Omental fat pad (tissue), 4 donors: ENCODE measurements around the gene CYSTM1. TPM values are rescaled to one million over a fixed set of nuclear protein-coding genes. Genes with fewer than 3 reads are reported as not detected.

Experiments
- ATAC-seq: fragments of 150-250 bp; one replicate; pipeline ENCODE4 v1.9.1; 2016; ENCODE audit warnings: mild to moderate bottlenecking, moderate library complexity; ENCODE audit not compliant: low FRiP score
- DNase-seq: peaks from one replicate; pipeline ENCODE4 v3.0.0-alpha.2; 2019; ENCODE audit warnings: low spot score
- CTCF ChIP-seq, 3 donors: fragments of 450-650 bp; IDR thresholded peaks; one replicate each; pipeline ENCODE4 v1.5.1; 2016 to 2017; ENCODE audit warnings: antibody characterized with exemption in 3 of 3, mild to moderate bottlenecking in 3 of 3, moderate library complexity in 2 of 3
- total RNA-seq, 4 donors: library from RNA; depleted of rRNA; stranded (reverse); fragments of >200 nt; gene quantifications; one replicate each; pipeline ENCODE4 v1.1.0, GENCODE V29; 2016

Gene CYSTM1
- total RNA-seq, 4 donors from 2014 or later: 105 to 164 (median 140) TPM

GRCh38 chr5:140266471-140267200 lies 91.6 kb downstream of the CYSTM1 start:
- DNase-seq: no peak
- no peak for TF ChIP-seq CTCF (IDR thresholded peaks at IDR 0.05)
- ATAC-seq: no peak

- DNase-seq (no peak), ATAC-seq (no peak)
- no peak for TF ChIP-seq CTCF (IDR thresholded peaks at IDR 0.05)
These were observed 92.2 kb downstream of the CYSTM1 start for GRCh38 chr5:140267201-140267540.

GRCh38 chr5:140267559-140268018 lies 92.6 kb downstream of the CYSTM1 start:
- DNase-seq: no peak
- ATAC-seq: no peak
- no peak for TF ChIP-seq CTCF (IDR thresholded peaks at IDR 0.05)

- no peak for ATAC-seq
- DNase-seq: no peak
- TF ChIP-seq CTCF (IDR thresholded peaks at IDR 0.05): no peak
These were observed 95.0 kb downstream of the CYSTM1 start for GRCh38 chr5:140270008-140270407.

GRCh38 chr5:140273401-140273877 lies 98.5 kb downstream of the CYSTM1 start:
- peak; percentile 74 for ATAC-seq
- no peak for TF ChIP-seq CTCF (IDR thresholded peaks at IDR 0.05)
- DNase-seq: no peak

GRCh38 chr5:140275837-140276236 lies 100.8 kb downstream of the CYSTM1 start:
- DNase-seq (no peak), ATAC-seq (no peak)
- TF ChIP-seq CTCF (IDR thresholded peaks at IDR 0.05): no peak

GRCh38 chr5:140282266-140282665 lies 107.3 kb downstream of the CYSTM1 start:
- no peak for DNase-seq
- no peak for ATAC-seq
- TF ChIP-seq CTCF (IDR thresholded peaks at IDR 0.05): no peak
